Measurements from ENCODE around the gene JUNB. TPM values are rescaled to one million over a fixed set of nuclear protein-coding genes. Genes with fewer than 3 reads are reported as not detected.

Gene JUNB
- total RNA-seq, 1 experiment from 2014 or later = 28.3 TPM

GRCh38 chr19:12772323-12772722 is 19.0 kb upstream of the JUNB start:
- DNase-seq (ENCODE audit: low spot score) = no peak
- in situ Hi-C loops (cut with HindIII; ENCODE audit: low sequenced_read_pairs) = no loop called here

- in situ Hi-C loops (cut with HindIII; ENCODE audit: low sequenced_read_pairs) = no loop called here
- no peak for DNase-seq (ENCODE audit: low spot score)
Measured at GRCh38 chr19:12773571-12773970, 17.7 kb upstream of the JUNB start.

- DNase-seq (ENCODE audit: low spot score) = peak; percentile 52
- in situ Hi-C loops (cut with HindIII; ENCODE audit: low sequenced_read_pairs) = no loop called here
Measured at GRCh38 chr19:12774588-12775555, 16.4 kb upstream of the JUNB start, which contains the start of gene HOOK2. TSS of gene HOOK2 (minus strand) at chr19:12775552. CDS start at chr19:12775449, 103 bp downstream.

GRCh38 chr19:12777217-12778016 is 13.9 kb upstream of the JUNB start:
- DNase-seq (ENCODE audit: low spot score) = peak; percentile 77
- in situ Hi-C loops (cut with HindIII; ENCODE audit: low sequenced_read_pairs) = no loop called here

GRCh38 chr19:12778017-12778904 is 13.0 kb upstream of the JUNB start:
- in situ Hi-C loops (cut with HindIII; ENCODE audit: low sequenced_read_pairs) = no loop called here
- peak; percentile 56 for DNase-seq (ENCODE audit: low spot score)

GRCh38 chr19:12778905-12779161 is 12.5 kb upstream of the JUNB start:
- in situ Hi-C loops (cut with HindIII; ENCODE audit: low sequenced_read_pairs) = no loop called here
- no peak for DNase-seq (ENCODE audit: low spot score)

GRCh38 chr19:12779162-12779993 is 11.9 kb upstream of the JUNB start:
- in situ Hi-C loops (cut with HindIII; ENCODE audit: low sequenced_read_pairs) = no loop called here
- DNase-seq (ENCODE audit: low spot score) = peak; percentile 63

- no peak for DNase-seq (ENCODE audit: low spot score)
- in situ Hi-C loops (cut with HindIII; ENCODE audit: low sequenced_read_pairs) = no loop called here
Measured at GRCh38 chr19:12782174-12782423, 9.2 kb upstream of the JUNB start.

GRCh38 chr19:12782424-12783290 is 8.6 kb upstream of the JUNB start:
- peak; percentile 93 for DNase-seq (ENCODE audit: low spot score)
- in situ Hi-C loops (cut with HindIII; ENCODE audit: low sequenced_read_pairs) = no loop called here

GRCh38 chr19:12783291-12783848 is 7.9 kb upstream of the JUNB start:
- in situ Hi-C loops (cut with HindIII; ENCODE audit: low sequenced_read_pairs) = no loop called here
- no peak for DNase-seq (ENCODE audit: low spot score)

GRCh38 chr19:12783849-12784393 is 7.4 kb upstream of the JUNB start:
- in situ Hi-C loops (cut with HindIII; ENCODE audit: low sequenced_read_pairs) = no loop called here
- no peak for DNase-seq (ENCODE audit: low spot score)

GRCh38 chr19:12784394-12784870 is 6.9 kb upstream of the JUNB start:
- DNase-seq (ENCODE audit: low spot score) = no peak
- in situ Hi-C loops (cut with HindIII; ENCODE audit: low sequenced_read_pairs) = no loop called here

GRCh38 chr19:12784871-12785430 is 6.3 kb upstream of the JUNB start:
- no peak for DNase-seq (ENCODE audit: low spot score)
- in situ Hi-C loops (cut with HindIII; ENCODE audit: low sequenced_read_pairs) = no loop called here

- in situ Hi-C loops (cut with HindIII; ENCODE audit: low sequenced_read_pairs) = no loop called here
- DNase-seq (ENCODE audit: low spot score) = no peak
Measured at GRCh38 chr19:12785431-12786031, 5.8 kb upstream of the JUNB start.

GRCh38 chr19:12786141-12786870 is 5.0 kb upstream of the JUNB start:
- in situ Hi-C loops (cut with HindIII; ENCODE audit: low sequenced_read_pairs) = no loop called here
- DNase-seq (ENCODE audit: low spot score) = no peak

- in situ Hi-C loops (cut with HindIII; ENCODE audit: low sequenced_read_pairs) = no loop called here
- DNase-seq (ENCODE audit: low spot score) = no peak
Measured at GRCh38 chr19:12786952-12787351, 4.3 kb upstream of the JUNB start.
